H1 (cell line): ENCODE measurements around the gene ATP2B1. TPM values are rescaled to one million over a fixed set of nuclear protein-coding genes. Genes with fewer than 3 reads are reported as not detected.

Experiments used
- NANOG ChIP-seq: IDR thresholded peaks from 2 replicates; pipeline ENCODE4 v1.6.1; 2011; ENCODE audit warnings: low read length, low read depth, mild to moderate bottlenecking, inconsistent platforms; ENCODE audit not compliant: insufficient read depth, poor library complexity, severe bottlenecking
- SAP30 ChIP-seq: fragments of 300-600 bp; sonication (generic); IDR thresholded peaks from 2 replicates; pipeline ENCODE4 v1.7.1; 2012; ENCODE audit warnings: low read length, moderate library complexity, mild to moderate bottlenecking, inconsistent platforms; ENCODE audit not compliant: insufficient read depth, insufficient replicate concordance
- YY1 ChIP-seq: IDR thresholded peaks from 2 replicates; pipeline ENCODE4 v1.6.1; 2011; ENCODE audit warnings: low read depth, mild to moderate bottlenecking, low read length
- polyA plus RNA-seq, 7 experiments: library from polyadenylated mRNA; depleted of rRNA in 3 of 7; stranded (reverse) in 5 of 7; unstranded in 2 of 7; fragments of >200 nt in 5 of 7; fragments of 200-250 nt in 2 of 7; gene quantifications; 1 replicate in 5 of 7; 2 replicates in 1 of 7; 4 replicates in 1 of 7; pipeline versions ENCODE4 v1.2.1 to v1.2.3, GENCODE V29; 2011 to 2013; ENCODE audit warnings: missing spikeins in 2 of 7, mixed read lengths in 2 of 7
- total RNA-seq: library from RNA; stranded (reverse); fragmentation: NEBNext Ultra II Directional; extraction: Animal tissue kit (Norgen Biotek cat#: 25700); gene quantifications from 2 replicates; pipeline ENCODE4 v1.2.1, GENCODE V29; 2021

Gene ATP2B1
- total and polyA plus RNA-seq, 2 of the 8 experiments (the other 6 are each of a cell fraction or from before 2014, with no cell fraction given) = 4.3 to 32.0 TPM

DNA sequence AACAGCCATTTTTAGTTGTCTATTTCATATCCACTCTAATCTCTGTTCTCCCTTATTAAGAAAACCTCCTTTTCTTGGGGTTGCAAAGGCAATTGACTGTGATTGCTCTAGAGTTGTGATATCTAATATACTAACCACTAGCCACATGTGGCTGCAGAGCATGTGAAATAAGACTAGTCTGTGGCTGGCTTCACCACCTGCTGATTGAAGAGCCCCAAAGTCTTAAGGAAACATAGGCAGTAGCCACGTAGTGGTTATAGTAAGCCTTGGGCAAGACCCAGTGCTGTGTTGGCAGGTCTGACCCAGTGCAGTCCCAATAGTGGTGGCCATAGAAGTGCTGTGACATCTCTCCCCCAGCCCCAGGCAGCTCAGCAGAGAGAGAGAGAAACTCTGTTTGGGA is 28.4 kb upstream of the ATP2B1 start (continued):
- TF ChIP-seq NANOG (no peak), SAP30 (no peak), YY1 (no peak)
